GM23338 (cell line): ENCODE data around the gene C17orf50. TPM values are rescaled to one million over a fixed set of nuclear protein-coding genes. Genes with fewer than 3 reads are reported as not detected.

Experiments
- ATAC-seq: fragments of 200-7000 bp; cut with Tn5 transposase; 3 replicates; pipeline ENCODE4 v1.9.1; 2020
- DNase-seq: peaks from one replicate; pipeline ENCODE4 v3.0.0-alpha.2; 2015; ENCODE audit warnings: low spot score
- H2AFZ ChIP-seq: fragments of 200-600 bp; sonication (generic); 2 replicates; pipeline ENCODE4 v1.8.0; 2016; ENCODE audit warnings: antibody characterized with exemption, mild to moderate bottlenecking, moderate library complexity
- H3F3A ChIP-seq: fragments of 200-600 bp; sonication (generic); replicated peaks from 2 replicates; pipeline ENCODE4 v1.8.0; 2017; ENCODE audit warnings: antibody characterized with exemption, mixed run types, low read depth
- H3K27ac ChIP-seq: fragments of 200-600 bp; sonication (generic); 2 replicates; pipeline ENCODE4 v1.6.1; 2016; ENCODE audit warnings: low read depth
- H3K27me3 ChIP-seq: fragments of 200-600 bp; sonication (generic); 2 replicates; pipeline ENCODE4 v1.8.0; 2016; ENCODE audit warnings: mild to moderate bottlenecking, mixed run types, moderate library complexity; ENCODE audit not compliant: insufficient read depth
- H3K36me3 ChIP-seq: fragments of 200-600 bp; sonication (generic); 2 replicates; pipeline ENCODE4 v1.8.0; 2016; ENCODE audit warnings: mild to moderate bottlenecking; ENCODE audit not compliant: insufficient read depth
- H3K4me1 ChIP-seq: fragments of 200-600 bp; sonication (generic); 2 replicates; pipeline ENCODE4 v1.8.0; 2016; ENCODE audit warnings: mild to moderate bottlenecking, moderate library complexity; ENCODE audit not compliant: insufficient read depth
- H3K4me2 ChIP-seq: fragments of 200-600 bp; sonication (generic); 2 replicates; pipeline ENCODE4 v1.7.1; 2017; ENCODE audit warnings: mixed run types
- H3K4me3 ChIP-seq: fragments of 200-600 bp; sonication (generic); 2 replicates; pipeline ENCODE4 v1.6.1; 2016; ENCODE audit warnings: mixed run types
- H3K79me2 ChIP-seq: fragments of 200-600 bp; sonication (generic); replicated peaks from 2 replicates; pipeline ENCODE4 v1.8.0; 2017; ENCODE audit warnings: mild to moderate bottlenecking; ENCODE audit not compliant: insufficient read depth
- H3K9me2 ChIP-seq: fragments of 200-600 bp; sonication (generic); 2 replicates; pipeline ENCODE4 v1.8.0; 2017; ENCODE audit not compliant: insufficient read depth
- H4K20me1 ChIP-seq: fragments of 200-600 bp; sonication (generic); replicated peaks from 2 replicates; pipeline ENCODE4 v1.8.0; 2017; ENCODE audit warnings: mild to moderate bottlenecking; ENCODE audit not compliant: insufficient read depth
- H3K27ac Mint-ChIP-seq: 2 replicates; pipeline ENCODE4 v1.8.0; 2020; ENCODE audit warnings: inconsistent platforms, mild to moderate bottlenecking, moderate library complexity, mixed read lengths
- H3K27me3 Mint-ChIP-seq: 3 replicates; pipeline ENCODE4 v1.8.0; 2022; ENCODE audit warnings: low read depth, mild to moderate bottlenecking, moderate library complexity, mixed read lengths, inconsistent platforms; ENCODE audit not compliant: insufficient read depth, poor library complexity
- H3K36me3 Mint-ChIP-seq: 3 replicates; pipeline ENCODE4 v1.8.0; 2021; ENCODE audit warnings: low read depth, mild to moderate bottlenecking, inconsistent platforms, moderate library complexity, mixed read lengths
- H3K4me1 Mint-ChIP-seq: 3 replicates; pipeline ENCODE4 v1.8.0; 2020; ENCODE audit warnings: mild to moderate bottlenecking, inconsistent platforms, mixed read lengths
- H3K4me3 Mint-ChIP-seq: 3 replicates; pipeline ENCODE4 v1.8.0; 2021; ENCODE audit warnings: moderate library complexity, mild to moderate bottlenecking, inconsistent platforms, mixed read lengths
- H3K9me3 Mint-ChIP-seq: 3 replicates; pipeline ENCODE4 v1.8.0; 2020; ENCODE audit warnings: moderate library complexity, mild to moderate bottlenecking, inconsistent platforms, mixed read lengths
- CREB1 ChIP-seq: fragments of 250-450 bp; sonication (Bioruptor Pico); IDR thresholded peaks from 2 replicates; pipeline ENCODE4 v1.5.0; 2020; ENCODE audit warnings: low read depth, mild to moderate bottlenecking, moderate library complexity
- EZH2 ChIP-seq: fragments of 200-600 bp; sonication (generic); IDR thresholded peaks from one replicate; pipeline ENCODE4 v1.8.0; 2017; ENCODE audit warnings: antibody characterized with exemption, mild to moderate bottlenecking, low read depth; ENCODE audit not compliant: unreplicated experiment
- EZH2phosphoT487 ChIP-seq: fragments of 200-600 bp; sonication (generic); IDR thresholded peaks from one replicate; pipeline ENCODE4 v1.8.1; 2018; ENCODE audit warnings: antibody characterized with exemption; ENCODE audit not compliant: unreplicated experiment
- JUNB ChIP-seq: IDR thresholded peaks from one replicate; pipeline ENCODE4 v1.6.1; 2016; ENCODE audit warnings: antibody characterized with exemption; ENCODE audit not compliant: unreplicated experiment
- NANOG ChIP-seq: IDR thresholded peaks from 2 replicates; pipeline ENCODE4 v1.6.1; 2016; ENCODE audit warnings: antibody characterized with exemption, borderline replicate concordance
- POLR2AphosphoS5 ChIP-seq: IDR thresholded peaks from 2 replicates; pipeline ENCODE4 v1.6.1; 2016; ENCODE audit warnings: antibody characterized with exemption, low read depth
- STAT1 ChIP-seq: IDR thresholded peaks from one replicate; pipeline ENCODE4 v1.6.1; 2016; ENCODE audit warnings: antibody characterized with exemption; ENCODE audit not compliant: unreplicated experiment
- ZNF114 ChIP-seq: fragments of 250-450 bp; sonication (Bioruptor Pico); IDR thresholded peaks from 2 replicates; pipeline ENCODE4 v1.5.0; 2020; ENCODE audit warnings: mild to moderate bottlenecking, moderate library complexity
- ZNF331 ChIP-seq: fragments of 250-450 bp; sonication (Bioruptor Pico); IDR thresholded peaks from 2 replicates; pipeline ENCODE4 v1.5.0; 2020; ENCODE audit warnings: low read depth, mild to moderate bottlenecking, moderate library complexity
- polyA plus RNA-seq: library from polyadenylated mRNA; unstranded; fragments of >200 nt; fragmentation: Nextera tagmentation; extraction: Ambion mirVana; gene quantifications from 2 replicates; pipeline ENCODE4 v1.2.1, GENCODE V29; 2016
- total RNA-seq: library from RNA; depleted of rRNA; stranded (reverse); fragments of >200 nt; shearing (Covaris generic); gene quantifications from 2 replicates; pipeline ENCODE4 v1.2.3, GENCODE V29; 2014
- TF ChIP-seq, protein P1 (sequence below): IDR thresholded peaks from one replicate; pipeline ENCODE4 v1.6.1; 2018; ENCODE audit warnings: antibody characterized with exemption; ENCODE audit not compliant: unreplicated experiment
- TF ChIP-seq, protein P2 (sequence below): IDR thresholded peaks from 2 replicates; pipeline ENCODE4 v1.6.1; 2016; ENCODE audit warnings: antibody characterized with exemption
- TF ChIP-seq, protein P3 (sequence below), 2 experiments: fragments of 200-600 bp in 1 of 2; sonication (generic) in 1 of 2; conservative IDR thresholded peaks; 2 replicates each; pipeline versions ENCODE4 v1.5.1 to v1.6.1; 2016 to 2017; ENCODE audit warnings: antibody characterized with exemption in 2 of 2, low read depth in 2 of 2, mild to moderate bottlenecking in 2 of 2, moderate library complexity in 1 of 2

C17orf50 gene
- total and polyA plus RNA-seq, 2 experiments from 2014 or later: 0.74 to 1.6 TPM

DNA sequence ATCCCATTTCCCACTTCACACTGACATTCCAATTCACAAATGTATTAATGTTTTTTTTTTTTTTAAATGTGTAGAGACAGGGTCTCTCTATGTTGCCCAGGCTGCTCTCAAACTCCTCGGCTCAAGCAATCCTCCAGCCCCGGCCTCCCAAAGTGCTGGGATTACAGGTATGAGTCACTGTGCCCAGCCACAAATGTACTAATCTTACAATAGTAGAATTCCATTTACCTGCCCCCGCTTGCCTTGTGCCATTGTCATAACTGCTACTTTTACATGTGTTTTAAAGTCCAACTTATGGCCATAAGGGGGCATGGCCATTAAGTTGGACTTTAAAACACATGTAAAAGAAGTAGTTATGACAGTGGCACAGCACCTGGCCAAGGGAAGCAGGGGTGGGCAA lies 30.2 kb downstream of the C17orf50 start:
- 0 out of 2 replicates have a peak, but pooled peaks cover 5% of the 10 kb centered on the region for H3K4me1 ChIP-seq
- no peak overlapping the region for H3K4me3 Mint-ChIP-seq
- no peaks in the 10 kb centered on the region; the same call in 2 of the 3 replicates for H3K36me3 Mint-ChIP-seq
- H4K20me1 ChIP-seq: no peaks in the 10 kb centered on the region
- peaks cover 10% of the 10 kb centered on the region; the same call in 2 of the 3 replicates for H3K4me1 Mint-ChIP-seq
- DNase-seq (no peak), ATAC-seq (no peak)
- no peak for TF ChIP-seq STAT1
- TF ChIP-seq POLR2AphosphoS5: no peak
- TF ChIP-seq, protein P1, sequence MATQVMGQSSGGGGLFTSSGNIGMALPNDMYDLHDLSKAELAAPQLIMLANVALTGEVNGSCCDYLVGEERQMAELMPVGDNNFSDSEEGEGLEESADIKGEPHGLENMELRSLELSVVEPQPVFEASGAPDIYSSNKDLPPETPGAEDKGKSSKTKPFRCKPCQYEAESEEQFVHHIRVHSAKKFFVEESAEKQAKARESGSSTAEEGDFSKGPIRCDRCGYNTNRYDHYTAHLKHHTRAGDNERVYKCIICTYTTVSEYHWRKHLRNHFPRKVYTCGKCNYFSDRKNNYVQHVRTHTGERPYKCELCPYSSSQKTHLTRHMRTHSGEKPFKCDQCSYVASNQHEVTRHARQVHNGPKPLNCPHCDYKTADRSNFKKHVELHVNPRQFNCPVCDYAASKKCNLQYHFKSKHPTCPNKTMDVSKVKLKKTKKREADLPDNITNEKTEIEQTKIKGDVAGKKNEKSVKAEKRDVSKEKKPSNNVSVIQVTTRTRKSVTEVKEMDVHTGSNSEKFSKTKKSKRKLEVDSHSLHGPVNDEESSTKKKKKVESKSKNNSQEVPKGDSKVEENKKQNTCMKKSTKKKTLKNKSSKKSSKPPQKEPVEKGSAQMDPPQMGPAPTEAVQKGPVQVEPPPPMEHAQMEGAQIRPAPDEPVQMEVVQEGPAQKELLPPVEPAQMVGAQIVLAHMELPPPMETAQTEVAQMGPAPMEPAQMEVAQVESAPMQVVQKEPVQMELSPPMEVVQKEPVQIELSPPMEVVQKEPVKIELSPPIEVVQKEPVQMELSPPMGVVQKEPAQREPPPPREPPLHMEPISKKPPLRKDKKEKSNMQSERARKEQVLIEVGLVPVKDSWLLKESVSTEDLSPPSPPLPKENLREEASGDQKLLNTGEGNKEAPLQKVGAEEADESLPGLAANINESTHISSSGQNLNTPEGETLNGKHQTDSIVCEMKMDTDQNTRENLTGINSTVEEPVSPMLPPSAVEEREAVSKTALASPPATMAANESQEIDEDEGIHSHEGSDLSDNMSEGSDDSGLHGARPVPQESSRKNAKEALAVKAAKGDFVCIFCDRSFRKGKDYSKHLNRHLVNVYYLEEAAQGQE: no peak
- no peak for TF ChIP-seq ZNF331 (CRISPR knock-in tag)
- TF ChIP-seq CREB1 (CRISPR knock-in tag): no peak
- TF ChIP-seq NANOG: no peak
- H3K27me3 ChIP-seq: peaks cover 50% of the 10 kb centered on the region
- no peak overlapping the region for H3K4me2 ChIP-seq
- H3K27me3 Mint-ChIP-seq: peaks cover 28% of the 10 kb centered on the region
- no peak overlapping the region for H3K4me3 ChIP-seq
- no peaks in the 10 kb centered on the region for H3K79me2 ChIP-seq
- no peak overlapping the region for H3K27ac Mint-ChIP-seq
- no peak overlapping the region for H2AFZ ChIP-seq
- H3K9me3 Mint-ChIP-seq: no peaks in the 10 kb centered on the region
- peaks cover 8% of the 10 kb centered on the region for H3F3A ChIP-seq
- no peaks in the 10 kb centered on the region for H3K9me2 ChIP-seq
- no peak overlapping the region for H3K27ac ChIP-seq
- H3K36me3 ChIP-seq: no peaks in the 10 kb centered on the region

DNA sequence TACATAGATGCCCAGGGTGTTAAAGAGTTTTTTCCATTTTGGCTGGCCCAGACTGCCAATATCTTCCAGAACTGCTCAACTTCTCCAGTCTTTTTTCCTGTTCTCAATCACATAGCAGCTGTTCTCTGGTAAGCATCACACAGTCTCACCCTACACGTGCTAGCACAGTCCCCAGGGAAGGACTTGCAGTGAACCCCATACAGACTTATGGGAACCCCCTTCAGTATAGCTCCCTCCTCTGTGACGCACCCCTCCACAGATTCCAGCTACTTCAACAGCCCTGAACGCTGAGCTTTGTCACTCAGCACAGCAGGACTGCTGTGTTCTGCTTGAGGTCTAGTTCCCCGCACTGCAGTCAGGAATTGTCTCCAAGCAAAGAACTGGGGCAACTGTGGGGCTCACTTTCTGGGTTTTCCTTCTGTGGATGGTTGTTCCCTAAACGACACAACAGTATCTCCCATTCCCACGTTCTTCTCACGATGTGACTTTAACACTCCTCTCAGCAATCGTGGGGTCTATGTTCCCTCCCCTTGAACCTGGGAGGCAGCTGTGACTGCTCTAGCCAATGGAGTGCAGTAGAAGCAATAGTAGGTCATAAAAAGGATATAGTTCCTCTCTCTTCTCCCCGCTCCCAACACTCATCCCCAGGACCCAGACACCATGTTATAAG lies 31.1 kb downstream of the C17orf50 start:
- no peaks in the 10 kb centered on the region for H3K9me2 ChIP-seq
- peaks cover 11% of the 10 kb centered on the region for H3F3A ChIP-seq
- Mint-ChIP-seq H3K4me1 (peaks cover 10% of the 10 kb centered on the region; the same call in 2 of the 3 replicates), H3K9me3 (no peaks in the 10 kb centered on the region), H3K36me3 (no peaks in the 10 kb centered on the region; the same call in 2 of the 3 replicates), H3K4me3 (no peak overlapping the region), H3K27ac (no peak overlapping the region), H3K27me3 (peaks cover 37% of the 10 kb centered on the region)
- H4K20me1 ChIP-seq: no peaks in the 10 kb centered on the region
- H3K4me3 ChIP-seq: no peak overlapping the region
- no peaks in the 10 kb centered on the region for H3K79me2 ChIP-seq
- no peak overlapping the region for H3K27ac ChIP-seq
- no peak overlapping the region for H3K4me2 ChIP-seq
- ATAC-seq (no peak), DNase-seq (no peak)
- H2AFZ ChIP-seq: no peak overlapping the region
- no peaks in the 10 kb centered on the region for H3K36me3 ChIP-seq
- H3K4me1 ChIP-seq: 0 out of 2 replicates have a peak, but pooled peaks cover 5% of the 10 kb centered on the region
- H3K27me3 ChIP-seq: peaks cover 60% of the 10 kb centered on the region
- TF ChIP-seq EZH2phosphoT487: no peak
- TF ChIP-seq STAT1: no peak
- TF ChIP-seq, protein P2, sequence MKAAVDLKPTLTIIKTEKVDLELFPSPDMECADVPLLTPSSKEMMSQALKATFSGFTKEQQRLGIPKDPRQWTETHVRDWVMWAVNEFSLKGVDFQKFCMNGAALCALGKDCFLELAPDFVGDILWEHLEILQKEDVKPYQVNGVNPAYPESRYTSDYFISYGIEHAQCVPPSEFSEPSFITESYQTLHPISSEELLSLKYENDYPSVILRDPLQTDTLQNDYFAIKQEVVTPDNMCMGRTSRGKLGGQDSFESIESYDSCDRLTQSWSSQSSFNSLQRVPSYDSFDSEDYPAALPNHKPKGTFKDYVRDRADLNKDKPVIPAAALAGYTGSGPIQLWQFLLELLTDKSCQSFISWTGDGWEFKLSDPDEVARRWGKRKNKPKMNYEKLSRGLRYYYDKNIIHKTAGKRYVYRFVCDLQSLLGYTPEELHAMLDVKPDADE: no peak
- TF ChIP-seq, protein P1: no peak
- no peak for TF ChIP-seq NANOG
- TF ChIP-seq, protein P3, sequence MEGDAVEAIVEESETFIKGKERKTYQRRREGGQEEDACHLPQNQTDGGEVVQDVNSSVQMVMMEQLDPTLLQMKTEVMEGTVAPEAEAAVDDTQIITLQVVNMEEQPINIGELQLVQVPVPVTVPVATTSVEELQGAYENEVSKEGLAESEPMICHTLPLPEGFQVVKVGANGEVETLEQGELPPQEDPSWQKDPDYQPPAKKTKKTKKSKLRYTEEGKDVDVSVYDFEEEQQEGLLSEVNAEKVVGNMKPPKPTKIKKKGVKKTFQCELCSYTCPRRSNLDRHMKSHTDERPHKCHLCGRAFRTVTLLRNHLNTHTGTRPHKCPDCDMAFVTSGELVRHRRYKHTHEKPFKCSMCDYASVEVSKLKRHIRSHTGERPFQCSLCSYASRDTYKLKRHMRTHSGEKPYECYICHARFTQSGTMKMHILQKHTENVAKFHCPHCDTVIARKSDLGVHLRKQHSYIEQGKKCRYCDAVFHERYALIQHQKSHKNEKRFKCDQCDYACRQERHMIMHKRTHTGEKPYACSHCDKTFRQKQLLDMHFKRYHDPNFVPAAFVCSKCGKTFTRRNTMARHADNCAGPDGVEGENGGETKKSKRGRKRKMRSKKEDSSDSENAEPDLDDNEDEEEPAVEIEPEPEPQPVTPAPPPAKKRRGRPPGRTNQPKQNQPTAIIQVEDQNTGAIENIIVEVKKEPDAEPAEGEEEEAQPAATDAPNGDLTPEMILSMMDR (conservative IDR thresholded peaks at IDR 0.05; ENCODE audit: low read depth in 2 of 2): no peak
- no peak for TF ChIP-seq POLR2AphosphoS5
- TF ChIP-seq ZNF114 (CRISPR knock-in tag): no peak
- no peak for TF ChIP-seq CREB1 (CRISPR knock-in tag)
- no peak for TF ChIP-seq JUNB
- TF ChIP-seq ZNF331 (CRISPR knock-in tag): no peak
- TF ChIP-seq EZH2: no peak
